Ishikawa (cell line): ENCODE data around the gene MEGF6.

ENCODE experiments used
- CEBPB ChIP-seq: IDR thresholded peaks from 2 replicates; pipeline ENCODE4 v1.6.1; 2012
- CREB1 ChIP-seq: IDR thresholded peaks from 2 replicates; pipeline ENCODE4 v1.6.1; 2012; ENCODE audit warnings: low read depth
- EP300 ChIP-seq: IDR thresholded peaks from 2 replicates; pipeline ENCODE4 v1.6.1; 2012; ENCODE audit warnings: borderline replicate concordance
- FOXM1 ChIP-seq: IDR thresholded peaks from 2 replicates; pipeline ENCODE4 v1.6.1; 2012; ENCODE audit warnings: low read depth, borderline replicate concordance
- MAX ChIP-seq: IDR thresholded peaks from 2 replicates; pipeline ENCODE4 v1.6.1; 2012
- NFIC ChIP-seq: IDR thresholded peaks from 2 replicates; pipeline ENCODE4 v1.6.1; 2012
- RAD21 ChIP-seq: IDR thresholded peaks from 2 replicates; pipeline ENCODE4 v1.6.1; 2012; ENCODE audit warnings: low read depth
- TAF1 ChIP-seq: IDR thresholded peaks from 2 replicates; pipeline ENCODE4 v1.6.1; 2012; ENCODE audit warnings: low read depth, mild to moderate bottlenecking
- TCF12 ChIP-seq: IDR thresholded peaks from 2 replicates; pipeline ENCODE4 v1.6.1; 2012; ENCODE audit warnings: low read depth
- TEAD4 ChIP-seq: IDR thresholded peaks from 2 replicates; pipeline ENCODE4 v1.6.1; 2012
- USF1 ChIP-seq: IDR thresholded peaks from 2 replicates; pipeline ENCODE4 v1.6.1; 2012
- YY1 ChIP-seq: IDR thresholded peaks from 2 replicates; pipeline ENCODE4 v1.6.1; 2012; ENCODE audit warnings: low read depth

- TF ChIP-seq EP300 (no peak), USF1 (no peak), RAD21 (no peak), TCF12 (no peak), MAX (no peak), NFIC (no peak), CREB1 (no peak), CEBPB (no peak), TEAD4 (no peak), TAF1 (no peak), YY1 (no peak), FOXM1 (no peak)
Measured at GRCh38 chr1:3636531-3636930, 25.2 kb upstream of the MEGF6 start.
